OCI-M1 (cell line): ENCODE results near the gene SLC2A13.

Experiments used
- DNase-seq: peaks from one replicate; lab custom pipeline; 2025; lab: John Stamatoyannopoulos, UW

The SLC2A13 gene

GRCh38 chr12:40105515-40106201 is at the start of gene SLC2A13:
Gene SLC2A13 (minus strand): TSS chr12:40106081. CDS start chr12:40105808, 273 bp downstream.
- DNase-seq: peak; percentile 77

DNA sequence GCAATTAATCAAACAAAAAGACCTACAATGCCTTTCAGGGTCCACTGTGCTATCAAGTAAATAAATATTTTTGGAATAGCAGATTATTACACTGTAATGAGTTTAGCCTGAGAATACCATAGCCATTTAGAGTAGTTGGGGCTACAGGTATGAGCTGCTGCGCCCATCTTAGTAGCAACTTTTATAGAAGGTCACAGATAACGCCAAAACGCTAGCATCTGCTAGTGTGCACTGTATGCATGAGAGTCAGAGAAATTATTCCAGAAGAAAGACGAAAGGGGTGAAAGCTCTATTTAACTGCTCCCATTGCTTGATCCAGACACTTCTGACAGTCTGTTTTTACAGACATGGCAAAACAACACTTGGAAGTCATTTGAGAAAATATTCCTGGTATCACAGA is 48.5 kb upstream of the SLC2A13 start:
- no peak for DNase-seq

DNA sequence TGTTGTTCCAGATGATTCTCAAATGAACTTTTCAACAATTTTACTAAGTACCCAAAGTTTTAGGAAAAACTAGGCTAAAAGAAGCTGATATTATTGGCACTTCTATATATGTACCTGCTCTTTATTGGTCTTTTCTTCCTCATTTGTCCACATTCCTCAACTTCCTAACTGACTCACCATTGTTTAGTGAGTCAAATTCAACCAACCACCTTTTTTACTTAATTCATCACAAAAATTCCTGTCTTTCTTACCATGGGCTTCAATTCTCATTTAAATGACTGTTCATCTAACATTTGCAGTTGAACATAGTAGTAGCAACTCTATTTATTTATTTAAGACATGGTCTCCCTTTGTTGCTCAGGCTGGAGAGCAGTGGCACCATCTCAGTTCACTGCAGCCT is 47.6 kb upstream of the SLC2A13 start:
- DNase-seq: no peak

- peak; percentile 80 for DNase-seq
Measured at GRCh38 chr12:40152783-40153383, 47.0 kb upstream of the SLC2A13 start.

DNA sequence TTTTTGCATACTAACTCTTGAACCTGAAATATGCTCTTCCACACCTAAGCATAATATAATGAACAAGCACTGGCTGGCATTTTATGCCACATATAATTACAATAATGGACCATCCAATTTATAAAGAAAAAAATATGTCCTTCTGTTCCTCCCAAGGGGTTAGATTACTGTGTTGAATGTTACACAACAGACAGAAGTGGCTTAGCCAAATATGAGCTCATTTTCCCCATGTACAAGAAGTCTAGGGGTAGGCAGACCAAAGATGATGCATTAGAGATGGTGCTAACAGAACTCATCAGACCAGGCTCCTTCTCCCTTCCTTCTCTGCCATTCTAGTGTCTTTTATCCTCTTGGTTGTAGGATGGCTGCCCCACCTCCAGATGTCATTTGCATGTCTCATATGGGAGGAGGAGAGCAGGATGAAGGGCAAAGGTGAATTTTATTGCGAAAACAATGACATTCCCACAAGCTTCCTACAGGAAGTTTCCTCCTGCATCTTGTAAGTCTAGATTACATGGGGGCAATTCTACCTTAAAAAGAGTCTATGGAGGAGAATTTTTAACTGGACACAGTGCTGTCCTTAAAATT is 43.9 kb upstream of the SLC2A13 start:
- DNase-seq: no peak

DNA sequence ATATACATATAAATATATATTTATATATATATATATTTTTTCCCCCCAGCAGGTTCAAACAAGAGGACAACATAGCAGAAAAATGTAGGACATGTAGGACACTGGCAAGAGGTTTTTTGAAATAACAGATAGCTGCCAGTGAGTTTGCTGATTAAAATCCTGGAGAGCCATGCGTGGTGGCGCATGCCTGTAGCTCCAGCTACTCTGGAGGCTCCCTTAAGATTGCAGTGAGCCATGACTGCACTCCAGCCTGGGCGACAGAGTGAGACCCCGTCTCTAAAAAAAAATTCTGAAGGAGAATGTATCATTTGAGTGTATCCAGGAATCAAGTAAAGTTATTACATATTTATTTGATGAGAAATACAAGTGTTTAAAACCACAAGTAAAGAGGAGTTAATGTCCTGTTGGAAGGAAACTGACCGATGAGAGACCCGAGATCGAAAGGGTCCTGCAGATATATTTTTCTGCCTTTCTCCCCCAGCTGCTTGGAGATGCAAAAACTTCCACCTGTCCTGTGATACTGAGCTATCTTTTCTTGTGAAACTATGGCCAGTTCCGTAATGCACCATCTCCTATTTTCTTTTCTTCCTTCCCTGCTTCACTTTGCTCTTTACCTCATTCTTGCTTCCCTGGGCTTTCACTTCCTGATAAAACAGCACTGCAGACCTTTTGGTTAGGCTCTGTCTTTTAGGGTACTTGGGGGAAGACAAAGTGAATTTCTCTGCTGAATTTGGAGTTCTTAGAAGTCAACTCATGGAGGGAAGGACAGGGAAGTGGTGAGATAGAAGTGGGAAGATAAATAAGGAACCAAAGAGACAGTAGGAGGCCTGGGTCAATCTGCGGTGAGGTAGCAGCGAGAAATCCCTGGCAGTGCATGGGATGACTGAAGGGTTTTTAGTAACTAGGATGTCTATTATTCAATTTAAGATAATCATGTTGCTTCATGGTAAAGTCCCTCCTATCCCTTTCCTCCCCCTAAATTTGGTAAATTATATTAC is 41.2 kb upstream of the SLC2A13 start:
- no peak for DNase-seq

- DNase-seq: no peak
Measured at GRCh38 chr12:40145896-40146295, 40.0 kb upstream of the SLC2A13 start.

DNA sequence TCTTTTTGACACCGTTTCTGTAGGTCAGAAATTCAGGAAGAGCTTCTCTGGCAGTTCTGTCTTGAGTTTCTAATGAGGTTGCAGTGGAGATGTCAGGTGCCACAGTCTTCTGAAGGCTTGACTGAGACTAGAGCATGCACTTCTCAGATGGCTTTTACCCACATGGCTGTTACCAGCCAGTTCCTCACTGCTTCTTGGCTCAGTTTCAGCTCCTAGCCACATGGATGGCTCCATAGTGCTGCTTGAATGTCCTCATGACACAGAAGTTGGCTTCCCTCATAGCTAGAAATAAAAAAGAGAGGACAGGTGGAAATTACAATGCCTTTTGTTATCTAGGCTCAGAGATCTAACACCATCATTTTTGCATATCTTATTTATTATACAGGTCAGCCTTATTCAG is 38.1 kb upstream of the SLC2A13 start:
- peak; percentile 22 for DNase-seq

DNA sequence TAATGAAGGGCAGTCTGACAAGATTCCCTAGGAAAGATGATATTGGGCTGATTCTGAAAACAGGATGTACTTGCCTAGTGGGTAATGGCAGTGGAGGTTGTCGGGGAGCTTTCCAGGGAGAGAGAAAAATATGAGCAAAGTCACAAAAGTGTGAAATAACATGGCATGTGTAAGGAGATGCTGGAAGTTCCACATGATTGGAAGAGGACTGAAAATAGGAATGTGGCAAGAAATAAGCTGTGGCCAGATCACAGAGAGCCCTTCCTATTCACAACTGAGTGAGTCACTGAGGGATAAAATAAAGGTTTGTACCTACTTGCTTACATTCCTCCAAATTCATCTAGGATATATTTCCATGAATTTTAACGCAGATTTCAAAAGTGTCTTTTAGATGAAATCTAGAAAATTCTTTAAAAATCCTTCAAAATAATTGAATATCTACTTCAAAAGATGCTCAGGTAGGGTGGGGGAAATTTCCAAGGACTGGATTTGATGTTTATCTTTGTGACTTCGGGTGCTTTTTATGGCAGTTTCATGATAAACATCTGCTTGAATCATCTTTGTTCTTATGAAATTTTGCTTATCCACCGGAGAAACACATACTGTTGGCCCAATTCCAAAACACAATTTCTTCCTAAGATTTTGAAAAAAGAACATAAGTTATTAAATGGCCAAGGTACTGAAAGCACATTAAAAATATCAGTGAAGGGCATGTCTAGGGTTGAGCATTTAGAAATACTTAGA is 36.3 kb upstream of the SLC2A13 start:
- no peak for DNase-seq

DNA sequence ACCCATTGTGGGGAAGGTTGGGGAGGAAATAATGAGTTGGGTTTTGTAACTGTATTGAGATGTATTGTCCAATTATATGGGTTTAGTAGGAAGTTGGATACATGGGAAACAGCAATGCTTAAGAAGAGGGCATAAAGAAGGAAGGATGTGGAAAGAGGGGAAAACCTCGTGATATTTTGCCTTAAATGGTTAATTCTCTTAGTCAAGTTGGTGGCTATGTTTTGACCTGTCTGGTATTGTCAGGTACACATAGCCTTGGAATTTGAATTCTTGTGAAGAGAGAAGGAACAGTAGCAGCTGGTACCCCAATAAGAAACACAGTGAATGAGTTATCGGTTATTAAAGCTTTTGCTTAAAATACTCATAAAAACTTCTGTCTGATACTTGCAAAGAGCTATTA is 32.6 kb upstream of the SLC2A13 start:
- DNase-seq: no peak

GRCh38 chr12:40137252-40137651 is 31.4 kb upstream of the SLC2A13 start:
- DNase-seq: peak; percentile 31

- no peak for DNase-seq
Measured at GRCh38 chr12:40127408-40127807, 21.5 kb upstream of the SLC2A13 start.

- no peak for DNase-seq
Measured at GRCh38 chr12:40123496-40123895, 17.6 kb upstream of the SLC2A13 start.

GRCh38 chr12:40122842-40123241 is 17.0 kb upstream of the SLC2A13 start:
- DNase-seq: no peak

GRCh38 chr12:40117818-40118217 is 11.9 kb upstream of the SLC2A13 start:
- no peak for DNase-seq

DNA sequence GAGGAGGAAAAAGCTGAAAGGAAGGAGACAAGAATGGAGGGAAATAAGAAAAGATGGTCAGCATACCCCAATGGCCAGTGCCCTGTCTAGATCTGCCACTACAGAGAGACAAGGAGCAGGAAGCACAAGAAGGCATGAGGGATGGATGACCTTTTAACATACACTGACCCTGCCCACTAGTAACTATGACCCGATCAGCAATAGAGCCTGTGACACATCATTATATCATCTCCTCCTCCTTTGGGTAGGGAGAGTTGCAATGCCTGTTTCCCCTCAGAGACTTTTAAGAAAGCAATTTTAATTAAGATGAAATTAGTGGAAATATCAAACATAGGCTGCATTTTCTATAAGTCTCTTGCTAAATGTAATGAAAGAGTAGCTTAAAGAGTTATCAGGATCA is 4.7 kb upstream of the SLC2A13 start:
- no peak for DNase-seq

GRCh38 chr12:40107803-40108620 is 2.1 kb upstream of the SLC2A13 start:
- DNase-seq: no peak

- DNase-seq: peak; percentile 73
Measured at GRCh38 chr12:40107098-40107802, 1.4 kb upstream of the SLC2A13 start.

DNA sequence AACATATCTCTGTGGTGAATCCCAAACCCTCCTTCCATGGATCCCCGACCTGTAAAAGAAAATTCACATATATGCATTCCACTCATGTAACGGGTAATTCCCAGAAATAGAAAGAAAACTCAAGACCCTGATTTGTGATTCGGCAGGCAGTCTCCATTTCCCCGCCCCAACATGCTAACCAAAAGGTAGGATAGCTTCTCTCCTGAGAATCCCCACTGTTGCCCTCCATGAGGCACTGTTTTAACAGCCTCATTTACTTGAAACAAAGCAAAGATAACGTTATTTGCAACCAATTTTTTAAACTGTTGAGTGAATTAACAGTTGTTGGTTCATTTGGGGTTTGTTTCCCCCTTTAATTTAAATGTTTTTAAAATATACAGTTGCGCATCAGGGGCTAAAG is 774 bp upstream of the SLC2A13 start:
- no peak for DNase-seq

DNA sequence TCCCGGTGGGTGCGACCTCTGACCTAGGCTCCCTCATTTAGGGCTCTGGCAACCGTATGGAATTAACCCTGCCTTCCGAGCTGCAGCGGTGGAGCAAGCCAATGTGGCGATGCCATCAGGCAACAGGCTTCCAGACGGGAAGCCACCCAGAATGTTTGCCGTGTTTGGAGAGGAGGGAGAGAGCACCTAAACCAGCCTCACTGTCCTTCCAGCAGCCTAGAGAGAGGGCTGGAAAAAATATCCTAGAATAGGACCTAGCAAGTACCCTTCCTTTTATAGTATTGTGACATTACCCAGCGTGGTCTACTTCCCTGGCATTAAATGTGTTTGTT is 287 bp upstream of the SLC2A13 start:
- no peak for DNase-seq

DNA sequence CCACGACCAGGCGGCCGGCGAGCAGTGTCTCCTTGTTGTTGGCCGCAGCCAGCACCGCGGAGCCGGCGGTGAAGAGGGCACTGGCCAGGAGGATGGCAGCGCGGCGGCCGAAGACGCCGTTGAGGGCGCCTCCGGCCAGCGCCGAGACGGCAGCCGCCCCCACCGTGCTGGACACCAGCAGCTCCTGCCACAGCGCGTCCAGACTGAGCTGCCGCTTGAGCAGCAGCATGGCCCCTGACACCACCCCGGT is 691 bp downstream of the SLC2A13 start:
- no peak for DNase-seq
